RWPE1 (cell line): ENCODE results near the gene MUC2.

Source experiments
- CTCF ChIA-PET: fragments of 350-600 bp; sonication (Branson Sonifier 250); formaldehyde crosslinking; extraction: SDS; loops from one replicate; lab custom pipeline; 2021; lab: Yijun Ruan, JAX
- POLR2A ChIA-PET: fragments of 400-600 bp; formaldehyde crosslinking; extraction: SDS; loops from one replicate; lab custom pipeline; 2020; ENCODE audit warnings: antibody characterized with exemption; ENCODE audit not compliant: low non-redundant PET; lab: Yijun Ruan, JAX
- DNase-seq: peaks from one replicate; pipeline ENCODE4 v3.0.0; 2012; ENCODE audit warnings: low spot score
- H3K27ac ChIP-seq: fragments of 450-650 bp; 2 replicates; pipeline ENCODE4 v1.5.1; 2017
- CTCF ChIP-seq: fragments of 450-650 bp; conservative IDR thresholded peaks from 2 replicates; pipeline ENCODE4 v1.5.1; 2017; ENCODE audit warnings: low read depth, mild to moderate bottlenecking

Gene MUC2

GRCh38 chr11:1119604-1120146, 45.0 kb downstream of the MUC2 start:
- H3K27ac ChIP-seq: no peak overlapping the region
- no peak for TF ChIP-seq CTCF
- ChIA-PET CTCF (no interaction called here), POLR2A (no interaction called here)
- no peak for DNase-seq

GRCh38 chr11:1120532-1121330, 46.1 kb downstream of the MUC2 start:
- CTCF ChIA-PET: no interaction called here
- no peak overlapping the region for H3K27ac ChIP-seq
- no peak for TF ChIP-seq CTCF
- POLR2A ChIA-PET: no interaction called here
- DNase-seq: no peak

- ChIA-PET POLR2A (no interaction called here), CTCF (no interaction called here)
- no peak overlapping the region for H3K27ac ChIP-seq
- no peak for DNase-seq
- no peak for TF ChIP-seq CTCF
Observed at GRCh38 chr11:1121331-1121812, 46.7 kb downstream of the MUC2 start.

- DNase-seq: no peak
- no peak for TF ChIP-seq CTCF
- POLR2A ChIA-PET: no interaction called here
- no peak overlapping the region for H3K27ac ChIP-seq
- CTCF ChIA-PET: no interaction called here
Observed at GRCh38 chr11:1121813-1122663, 47.4 kb downstream of the MUC2 start.

- POLR2A ChIA-PET: no interaction called here
- no peak for TF ChIP-seq CTCF
- CTCF ChIA-PET: no interaction called here
- no peak for DNase-seq
- no peak overlapping the region for H3K27ac ChIP-seq
Observed at GRCh38 chr11:1122664-1123002, 48.0 kb downstream of the MUC2 start.

- TF ChIP-seq CTCF: no peak
- ChIA-PET CTCF (no interaction called here), POLR2A (no interaction called here)
- H3K27ac ChIP-seq: no peak overlapping the region
- DNase-seq: no peak
Observed at GRCh38 chr11:1123970-1124369, 49.3 kb downstream of the MUC2 start.
